Mucosa of stomach (tissue), 1 donor: ENCODE data around the gene PDGFC.

Source experiments
- H3K27me3 ChIP-seq: one replicate; pipeline ENCODE4 v1.7.0; 2013; ENCODE audit warnings: mild to moderate bottlenecking, low read length; ENCODE audit not compliant: control insufficient read depth, insufficient read depth
- H3K36me3 ChIP-seq: one replicate; pipeline ENCODE4 v1.7.0; 2013; ENCODE audit warnings: low read length; ENCODE audit not compliant: control insufficient read depth, insufficient read depth
- H3K4me1 ChIP-seq: one replicate; pipeline ENCODE4 v1.7.0; 2013; ENCODE audit warnings: mild to moderate bottlenecking, low read length; ENCODE audit not compliant: control insufficient read depth, insufficient read depth
- H3K4me3 ChIP-seq: one replicate; pipeline ENCODE4 v1.7.0; 2013; ENCODE audit warnings: low read length
- H3K9ac ChIP-seq: one replicate; pipeline ENCODE4 v1.7.0; 2013; ENCODE audit warnings: mild to moderate bottlenecking, low read length, moderate library complexity
- H3K9me3 ChIP-seq: one replicate; pipeline ENCODE4 v1.7.0; 2013; ENCODE audit warnings: mild to moderate bottlenecking, low read length, moderate library complexity; ENCODE audit not compliant: control insufficient read depth
- donor health status: Pancreatic carcinoma.

PDGFC gene

GRCh38 chr4:156915221-156915620 is 56.4 kb downstream of the PDGFC start:
- Histone ChIP-seq H3K36me3 (no peaks in the 10 kb centered on the region), H3K9ac (no peak overlapping the region), H3K27me3 (no peaks in the 10 kb centered on the region), H3K4me3 (no peak overlapping the region), H3K4me1 (no peaks in the 10 kb centered on the region), H3K9me3 (no peaks in the 10 kb centered on the region)

DNA sequence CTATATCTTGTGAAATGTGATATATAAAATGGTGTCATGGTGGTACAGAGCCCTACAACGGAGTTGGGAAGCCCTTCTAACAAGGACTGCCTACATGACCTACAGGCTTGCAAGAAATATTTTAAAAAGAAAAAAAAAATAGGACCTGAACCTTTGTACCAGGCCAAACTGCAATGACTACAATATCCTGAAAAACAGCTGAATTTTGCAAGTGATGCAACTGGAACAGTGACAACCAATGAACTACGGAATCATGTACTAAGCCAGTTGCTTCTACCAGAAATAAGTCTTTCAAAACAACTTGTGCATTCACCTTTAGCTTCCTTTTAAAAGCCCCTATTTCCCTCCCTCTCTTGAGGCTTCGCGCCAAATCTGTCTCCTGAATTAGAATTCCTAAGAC is 58.4 kb downstream of the PDGFC start:
- no peaks in the 10 kb centered on the region for H3K4me1 ChIP-seq
- no peak overlapping the region for H3K4me3 ChIP-seq
- no peaks in the 10 kb centered on the region for H3K36me3 ChIP-seq
- no peaks in the 10 kb centered on the region for H3K27me3 ChIP-seq
- H3K9me3 ChIP-seq = no peaks in the 10 kb centered on the region
- H3K9ac ChIP-seq = no peak overlapping the region

- H3K27me3 ChIP-seq = no peaks in the 10 kb centered on the region
- H3K36me3 ChIP-seq = no peaks in the 10 kb centered on the region
- H3K4me3 ChIP-seq = no peak overlapping the region
- H3K9me3 ChIP-seq = no peaks in the 10 kb centered on the region
- H3K9ac ChIP-seq = no peak overlapping the region
- peaks cover 6% of the 10 kb centered on the region for H3K4me1 ChIP-seq
These were observed 62.6 kb downstream of the PDGFC start for GRCh38 chr4:156909010-156909409.

- no peak overlapping the region for H3K9ac ChIP-seq
- H3K36me3 ChIP-seq = no peaks in the 10 kb centered on the region
- H3K27me3 ChIP-seq = no peaks in the 10 kb centered on the region
- no peak overlapping the region for H3K4me3 ChIP-seq
- peaks cover 6% of the 10 kb centered on the region for H3K4me1 ChIP-seq
- H3K9me3 ChIP-seq = no peaks in the 10 kb centered on the region
These were observed 65.3 kb downstream of the PDGFC start for GRCh38 chr4:156906325-156906724.

DNA sequence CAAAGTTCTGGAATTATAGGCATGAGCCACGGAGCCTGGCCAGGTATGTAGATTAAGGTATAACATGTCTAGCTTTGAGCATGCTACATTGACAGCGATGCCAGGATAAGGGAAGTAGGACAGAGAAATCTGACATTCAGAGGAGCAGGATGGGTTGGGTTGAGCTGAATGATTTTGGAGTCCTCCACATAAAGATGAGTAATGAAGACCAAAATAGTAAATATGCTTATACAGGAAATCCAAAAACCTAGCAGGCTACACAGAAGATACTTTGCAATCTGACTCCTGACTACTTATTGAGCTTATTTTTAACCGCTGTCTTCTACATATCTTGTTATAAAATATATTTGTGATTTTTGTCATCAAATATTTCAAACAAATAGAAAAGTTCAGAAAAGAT is 69.7 kb downstream of the PDGFC start:
- no peak overlapping the region for H3K4me3 ChIP-seq
- no peaks in the 10 kb centered on the region for H3K36me3 ChIP-seq
- no peaks in the 10 kb centered on the region for H3K27me3 ChIP-seq
- H3K9me3 ChIP-seq = no peaks in the 10 kb centered on the region
- H3K4me1 ChIP-seq = no peaks in the 10 kb centered on the region
- H3K9ac ChIP-seq = no peak overlapping the region

GRCh38 chr4:156898373-156899117 is 73.1 kb downstream of the PDGFC start:
- no peak overlapping the region for H3K4me3 ChIP-seq

DNA sequence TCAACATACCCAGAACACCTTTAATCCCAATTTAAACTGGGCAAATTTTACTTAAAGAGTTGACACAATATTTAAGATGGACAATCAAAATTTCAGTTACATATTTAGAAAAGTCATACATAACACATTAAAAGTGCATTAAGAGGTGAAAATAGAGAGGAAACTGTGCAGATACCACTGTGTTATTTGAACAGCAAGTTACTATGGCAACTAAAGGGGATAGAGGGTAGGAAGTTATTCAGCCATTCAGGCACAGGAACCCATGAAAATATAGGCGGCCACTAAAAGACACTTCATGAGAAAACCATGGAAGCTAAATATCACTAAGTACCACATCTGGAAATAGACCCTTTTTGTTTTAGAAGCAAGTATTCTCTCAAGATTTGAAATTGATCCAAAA is 75.1 kb downstream of the PDGFC start:
- H3K36me3 ChIP-seq = no peaks in the 10 kb centered on the region
- no peak overlapping the region for H3K4me3 ChIP-seq
- no peak overlapping the region for H3K9ac ChIP-seq
- no peaks in the 10 kb centered on the region for H3K27me3 ChIP-seq
- no peaks in the 10 kb centered on the region for H3K4me1 ChIP-seq
- H3K9me3 ChIP-seq = no peaks in the 10 kb centered on the region

More at GRCh38 chr4:156898373-156899117, 73.1 kb downstream of the PDGFC start:
- Histone ChIP-seq H3K9me3 (no peaks in the 10 kb centered on the region), H3K9ac (no peak overlapping the region), H3K36me3 (no peaks in the 10 kb centered on the region), H3K4me1 (no peaks in the 10 kb centered on the region), H3K27me3 (no peaks in the 10 kb centered on the region)

DNA sequence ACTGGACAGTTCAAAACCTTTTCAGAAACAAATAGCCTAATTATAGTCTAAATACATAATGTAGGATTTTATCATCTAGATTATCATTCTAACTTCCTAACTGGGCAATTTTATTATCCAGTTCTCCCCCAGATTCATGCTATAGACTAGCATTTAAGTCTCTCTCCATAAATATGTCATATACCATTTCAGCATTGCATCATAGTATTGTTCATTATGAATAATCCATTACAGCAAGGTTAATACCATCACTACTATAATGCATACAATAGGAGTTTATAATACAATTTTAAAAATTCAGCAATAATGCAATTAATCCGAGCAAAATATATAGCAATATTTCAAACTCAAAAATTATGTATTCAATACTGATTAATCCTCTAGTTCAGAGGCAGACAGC is 77.4 kb downstream of the PDGFC start:
- Histone ChIP-seq H3K9me3 (no peaks in the 10 kb centered on the region), H3K36me3 (no peaks in the 10 kb centered on the region), H3K27me3 (no peaks in the 10 kb centered on the region), H3K4me3 (no peak overlapping the region), H3K4me1 (no peaks in the 10 kb centered on the region), H3K9ac (no peak overlapping the region)

DNA sequence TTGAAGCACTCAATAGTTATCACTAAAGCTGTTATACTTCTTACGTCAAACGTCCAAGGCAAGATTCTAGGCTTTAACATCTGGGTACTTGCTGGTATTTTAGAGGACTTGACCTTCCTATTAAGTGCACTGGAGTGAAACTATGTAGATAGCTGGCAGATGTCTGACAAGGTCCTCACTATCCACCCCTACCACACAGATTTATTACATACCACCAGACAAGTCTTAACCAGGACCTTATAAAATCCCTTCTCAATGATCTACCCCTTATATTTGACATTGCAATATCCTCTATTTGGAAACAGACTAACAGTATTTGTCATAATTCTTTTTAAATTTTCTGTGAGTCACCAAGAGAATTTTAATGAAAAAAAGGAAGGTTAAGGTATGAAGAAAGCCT is 78.8 kb downstream of the PDGFC start:
- no peaks in the 10 kb centered on the region for H3K4me1 ChIP-seq
- H3K27me3 ChIP-seq = no peaks in the 10 kb centered on the region
- H3K4me3 ChIP-seq = no peak overlapping the region
- H3K9ac ChIP-seq = no peak overlapping the region
- H3K36me3 ChIP-seq = no peaks in the 10 kb centered on the region
- no peaks in the 10 kb centered on the region for H3K9me3 ChIP-seq

- no peak overlapping the region for H3K9ac ChIP-seq
These were observed 81.7 kb downstream of the PDGFC start for GRCh38 chr4:156889616-156890594.

DNA sequence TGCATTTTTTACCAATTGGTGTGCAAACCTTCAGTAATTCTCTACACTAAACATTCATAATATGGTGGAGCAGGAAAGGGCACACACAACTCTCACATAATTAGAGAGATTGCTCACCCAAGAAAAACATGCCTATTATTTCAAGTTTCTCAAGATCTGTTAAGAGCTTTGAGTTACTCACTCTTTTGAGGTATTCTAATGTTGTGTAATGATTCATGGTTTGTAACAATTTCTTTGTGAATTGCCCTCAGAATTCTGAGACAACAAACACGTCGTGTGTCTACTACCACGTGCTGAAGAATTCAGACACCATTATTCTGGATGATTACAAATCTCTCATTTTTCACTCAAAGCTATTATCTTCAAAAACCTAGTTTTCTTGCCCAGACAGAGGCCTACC is 82.8 kb downstream of the PDGFC start:
- H3K9ac ChIP-seq = no peak overlapping the region
- no peaks in the 10 kb centered on the region for H3K4me1 ChIP-seq
- H3K36me3 ChIP-seq = no peaks in the 10 kb centered on the region
- no peaks in the 10 kb centered on the region for H3K27me3 ChIP-seq
- H3K9me3 ChIP-seq = no peaks in the 10 kb centered on the region
- no peak overlapping the region for H3K4me3 ChIP-seq

More at GRCh38 chr4:156889616-156890594, 81.7 kb downstream of the PDGFC start:
- H3K27me3 ChIP-seq = no peaks in the 10 kb centered on the region
- no peaks in the 10 kb centered on the region for H3K36me3 ChIP-seq
- no peaks in the 10 kb centered on the region for H3K9me3 ChIP-seq
- H3K4me1 ChIP-seq = no peaks in the 10 kb centered on the region
- no peak overlapping the region for H3K4me3 ChIP-seq

DNA sequence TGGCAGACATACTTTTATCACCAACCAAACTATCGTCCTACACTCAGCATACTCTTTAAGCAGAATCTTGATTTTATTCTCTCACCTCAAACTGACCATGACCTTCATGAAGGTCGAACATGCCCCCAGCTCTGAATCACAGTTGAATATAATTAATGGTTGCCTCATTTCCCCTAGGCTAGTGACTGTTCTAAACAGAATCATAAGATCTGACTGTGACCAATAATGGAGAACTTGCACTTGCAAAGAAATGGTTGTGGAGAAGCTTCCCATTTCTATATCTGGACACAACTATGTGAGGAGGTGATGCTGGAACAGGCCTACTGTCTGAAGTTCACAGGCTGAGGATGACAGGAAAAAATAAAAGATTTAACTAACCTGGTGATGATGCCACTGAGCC is 85.1 kb downstream of the PDGFC start:
- H3K9me3 ChIP-seq = no peaks in the 10 kb centered on the region
- H3K4me1 ChIP-seq = no peaks in the 10 kb centered on the region
- H3K27me3 ChIP-seq = no peaks in the 10 kb centered on the region
- H3K4me3 ChIP-seq = no peak overlapping the region
- H3K9ac ChIP-seq = no peak overlapping the region
- H3K36me3 ChIP-seq = no peaks in the 10 kb centered on the region
